Measurements from ENCODE around the gene CD34.
"Not testable (repeated sequence)": the region's sequence is repeated elsewhere in the genome, so short reads cannot be mapped to it uniquely, and the experiment has no call there.

The CD34 gene

DNA sequence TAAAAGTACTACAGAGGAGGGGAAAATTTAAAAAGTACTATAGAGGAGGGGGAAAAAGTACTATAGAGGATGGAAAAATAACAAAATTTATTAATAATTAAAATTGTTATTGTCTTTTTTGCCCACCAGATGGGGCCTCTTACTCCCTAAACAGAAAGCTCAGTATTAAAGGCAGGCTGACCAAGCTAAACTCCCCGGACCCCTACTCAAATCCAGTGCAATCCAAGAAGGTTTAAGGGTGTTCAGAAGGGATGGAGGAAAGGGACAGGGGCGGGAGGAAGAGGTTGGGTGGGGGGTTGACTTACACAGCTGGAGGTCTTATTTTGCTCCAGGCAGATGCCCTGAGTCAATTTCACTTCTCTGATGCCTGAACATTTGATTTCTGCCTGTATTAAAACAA lies 13.7 kb downstream of the CD34 start:
- DNase-seq, result no peak

GRCh38 chr1:207896547-207896946 lies 14.4 kb downstream of the CD34 start:
- DNase-seq, result no peak

GRCh38 chr1:207894704-207895103 lies 16.2 kb downstream of the CD34 start:
- no peak for DNase-seq

GRCh38 chr1:207893737-207894582 lies 17.0 kb downstream of the CD34 start:
- DNase-seq, result no peak

GRCh38 chr1:207892764-207893163 lies 18.2 kb downstream of the CD34 start:
- DNase-seq, result no peak

GRCh38 chr1:207891148-207891547 lies 19.8 kb downstream of the CD34 start:
- no peak for DNase-seq

DNA sequence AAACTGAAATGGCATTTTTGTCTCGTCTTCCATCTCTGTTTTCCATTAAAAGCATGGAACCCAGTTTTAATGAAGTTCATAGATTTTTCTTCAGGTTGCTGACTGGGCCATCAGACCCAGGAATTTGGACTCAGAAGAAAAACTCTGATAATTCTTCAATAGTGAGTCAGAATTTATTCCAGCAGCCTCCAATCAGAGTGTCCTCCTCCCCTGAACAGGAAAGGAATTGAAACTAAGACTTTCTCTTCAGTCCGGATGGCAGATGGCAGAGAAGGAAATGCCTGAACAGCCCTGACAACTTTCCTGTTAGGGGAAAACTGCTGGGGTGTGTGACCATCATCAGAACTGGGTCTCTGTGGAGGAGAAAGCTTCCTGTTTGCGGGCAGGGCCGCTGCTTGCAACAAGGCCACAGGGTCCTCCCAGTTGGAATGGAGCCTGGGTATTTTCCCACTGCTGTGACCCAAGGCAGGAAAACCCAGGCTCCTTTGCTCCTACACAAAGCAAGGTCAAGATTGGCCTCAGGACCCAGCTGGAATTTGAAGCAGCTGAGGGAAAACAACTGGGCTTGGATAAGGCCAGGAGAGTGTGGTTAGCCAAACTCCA lies 20.7 kb downstream of the CD34 start:
- no peak for DNase-seq

- no peak for DNase-seq
Measured at GRCh38 chr1:207888652-207889051, 22.3 kb downstream of the CD34 start.

DNA sequence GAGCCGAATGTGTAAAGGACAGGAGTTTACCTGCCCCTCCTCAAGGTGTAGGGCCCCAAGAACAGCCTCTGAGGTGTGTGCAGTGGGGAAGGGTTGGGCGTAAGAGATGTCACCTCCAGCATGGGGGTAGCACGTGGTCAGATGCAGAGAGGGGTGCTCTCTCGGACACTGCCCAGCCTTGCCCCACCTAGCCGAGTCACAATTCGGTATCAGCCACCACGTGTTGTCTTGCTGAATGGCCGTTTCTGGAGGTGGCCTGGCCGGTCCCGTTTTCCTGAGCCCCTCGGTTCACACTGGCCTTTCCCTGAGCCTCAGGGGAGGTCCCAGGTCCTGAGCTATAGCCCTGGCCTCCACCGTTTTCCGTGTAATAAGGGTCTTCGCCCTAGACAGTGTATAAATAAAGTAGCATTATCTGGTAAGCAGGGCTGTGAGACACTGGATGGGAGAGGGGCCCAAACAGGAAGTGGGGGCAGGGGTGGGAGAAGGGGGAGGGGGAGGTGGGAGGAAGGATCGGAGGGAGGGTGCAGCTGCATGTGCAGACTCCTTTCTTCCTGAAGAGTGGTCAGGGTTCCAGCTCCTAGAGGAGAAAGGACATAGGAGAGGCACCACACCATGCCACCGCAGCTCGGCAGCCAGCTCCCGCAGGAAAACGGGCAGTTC lies 23.3 kb downstream of the CD34 start:
- no peak for DNase-seq

- DNase-seq, result no peak
Measured at GRCh38 chr1:207886227-207886626, 24.7 kb downstream of the CD34 start.

DNA sequence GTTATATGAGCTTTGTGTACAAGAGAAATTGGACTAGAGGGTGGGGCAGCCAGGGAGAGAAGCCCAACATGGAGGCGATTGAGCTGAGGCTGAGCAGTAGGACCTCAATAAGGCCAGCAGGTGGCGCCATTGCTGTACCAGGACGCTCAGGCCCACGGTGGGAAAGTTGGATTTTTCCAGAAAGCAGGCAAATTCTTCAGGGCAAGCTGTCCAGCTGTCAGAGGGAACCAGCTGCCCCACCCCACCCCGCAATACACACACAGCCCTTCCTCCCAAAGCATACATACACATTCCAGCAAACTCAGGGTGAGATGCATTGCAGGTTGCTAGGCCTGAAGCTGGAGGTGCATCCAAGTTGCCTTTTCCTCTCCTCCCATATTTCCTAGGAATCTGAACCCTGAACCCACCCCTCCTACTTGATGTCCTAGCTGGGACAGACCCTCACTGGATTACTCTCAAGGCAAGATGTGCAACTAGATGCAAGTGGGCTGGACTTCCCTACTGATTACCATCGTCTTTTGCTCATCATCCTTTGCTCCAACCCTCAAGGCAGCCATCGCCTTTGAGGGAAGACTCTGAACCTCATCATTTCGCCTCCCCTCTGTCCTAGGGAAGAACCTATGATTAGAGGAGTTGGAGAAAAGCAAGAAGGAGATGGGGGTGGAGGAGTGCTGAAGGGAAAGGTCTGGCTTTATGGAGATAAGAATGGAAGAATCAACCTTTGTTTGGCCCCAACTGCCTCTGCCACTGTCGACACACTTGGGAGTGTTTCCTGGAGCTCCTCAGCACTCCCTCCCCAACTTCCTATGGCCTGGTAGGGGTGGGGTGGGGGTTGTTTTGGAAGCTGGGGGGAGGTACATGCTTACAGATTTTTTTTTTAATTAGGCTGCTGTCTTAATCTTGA lies 25.5 kb downstream of the CD34 start:
- peak; percentile 50 for DNase-seq

DNA sequence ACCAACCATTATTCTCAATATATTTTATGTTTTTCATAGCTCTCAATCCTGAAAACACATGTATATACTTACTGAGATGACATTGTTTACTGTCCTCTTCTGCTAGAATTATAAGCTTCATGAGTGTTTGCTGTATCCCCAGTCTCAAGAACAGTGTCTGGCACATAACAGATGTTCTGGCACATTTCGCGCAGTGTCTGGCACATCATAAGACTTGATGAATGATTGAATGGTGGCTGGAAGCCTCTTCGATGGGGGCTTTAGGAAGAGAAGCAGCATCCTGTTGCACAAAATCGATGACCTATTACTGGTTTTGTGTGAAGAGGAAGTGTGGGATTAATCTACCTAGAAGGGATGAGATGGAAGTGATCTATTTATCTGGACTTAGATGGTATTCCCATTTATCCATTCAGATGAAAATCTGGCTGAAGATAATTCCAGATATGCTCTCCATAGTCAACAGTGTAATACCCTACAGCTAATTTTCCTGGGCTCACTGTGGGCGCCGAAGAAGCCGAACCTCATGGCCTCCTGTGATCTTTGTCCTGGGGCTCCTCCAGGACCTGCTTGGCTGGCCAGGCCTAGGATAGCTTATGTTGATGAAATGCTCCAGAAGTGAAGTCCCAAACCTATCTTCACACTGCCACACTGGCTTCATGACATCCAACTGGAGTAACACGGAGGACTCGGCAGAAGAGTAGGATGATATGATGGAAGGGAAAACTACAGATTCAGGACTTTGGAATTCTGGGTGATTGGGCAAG lies 26.5 kb downstream of the CD34 start:
- DNase-seq, result no peak

DNA sequence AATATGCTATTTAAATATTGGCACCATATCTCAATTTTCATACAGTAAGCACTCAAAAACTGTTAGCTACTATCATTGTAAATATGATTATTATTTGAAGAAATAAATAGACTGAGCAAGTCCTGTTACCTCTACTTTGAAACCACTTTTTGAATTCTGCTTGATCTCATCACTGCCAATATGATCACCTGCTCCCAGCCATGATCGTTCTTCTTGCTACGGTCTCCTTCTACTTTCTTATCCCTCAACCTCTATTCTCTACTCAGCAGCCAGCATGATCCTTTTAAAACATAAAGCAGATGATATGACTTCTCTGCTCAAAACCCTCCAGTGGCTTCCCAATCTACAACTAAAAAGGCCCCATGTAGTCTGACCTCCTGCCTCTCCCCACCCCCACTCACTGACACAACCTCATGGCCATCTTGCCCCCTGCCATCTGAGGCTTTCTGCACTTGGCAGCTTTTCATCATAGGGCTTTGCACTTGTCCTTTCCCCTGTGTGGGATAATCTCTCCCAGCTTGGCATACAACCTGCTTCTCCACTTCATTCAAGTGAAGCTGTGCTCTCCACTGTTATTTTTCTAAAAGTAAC lies 27.2 kb downstream of the CD34 start:
- DNase-seq, result no peak

DNA sequence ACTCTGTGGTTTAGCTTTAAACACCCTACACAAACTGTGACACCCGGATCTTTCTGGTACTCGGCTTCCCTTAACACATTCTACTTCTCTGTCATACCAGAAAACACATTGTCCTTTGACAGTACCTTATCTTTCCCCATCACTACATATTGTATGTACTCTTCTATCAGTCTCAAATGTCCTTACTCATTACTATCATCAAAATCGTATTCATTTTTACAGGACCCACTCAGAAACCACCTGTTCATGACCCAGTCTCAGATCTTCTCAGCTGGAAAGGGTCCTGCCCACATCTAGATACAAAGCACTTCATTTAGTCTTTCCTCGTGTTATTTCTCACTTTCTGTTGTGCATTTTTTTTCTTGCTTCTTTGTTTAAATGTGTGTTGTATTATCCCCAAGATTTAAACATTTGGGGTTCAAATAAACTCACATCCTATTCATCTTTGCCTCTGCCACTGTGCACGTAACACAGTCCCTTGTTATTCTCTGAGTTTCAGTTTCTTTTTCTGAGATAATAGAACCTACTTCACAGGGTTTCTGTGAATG lies 27.7 kb downstream of the CD34 start:
- no peak for DNase-seq

DNA sequence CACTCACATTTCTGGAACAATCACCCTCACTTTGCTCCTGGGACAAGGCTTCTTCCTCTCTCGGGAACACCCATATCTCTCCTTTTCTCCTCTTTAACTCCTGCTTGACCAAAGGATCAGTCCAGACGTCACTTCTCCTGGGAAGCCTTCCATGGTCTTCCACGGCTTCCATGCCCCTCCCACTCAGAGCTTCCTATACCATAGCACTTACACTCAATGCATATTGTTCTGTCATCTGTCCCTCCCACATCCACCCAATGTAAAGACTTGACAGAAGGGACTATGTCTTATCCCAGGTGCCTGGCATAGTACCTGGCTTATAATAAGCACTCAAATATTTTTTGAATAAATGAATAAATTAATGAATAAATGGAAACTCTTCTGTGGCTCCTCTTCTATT lies 28.2 kb downstream of the CD34 start:
- no peak for DNase-seq

GRCh38 chr1:207878939-207879338 lies 32.0 kb downstream of the CD34 start:
- DNase-seq, result no peak

DNA sequence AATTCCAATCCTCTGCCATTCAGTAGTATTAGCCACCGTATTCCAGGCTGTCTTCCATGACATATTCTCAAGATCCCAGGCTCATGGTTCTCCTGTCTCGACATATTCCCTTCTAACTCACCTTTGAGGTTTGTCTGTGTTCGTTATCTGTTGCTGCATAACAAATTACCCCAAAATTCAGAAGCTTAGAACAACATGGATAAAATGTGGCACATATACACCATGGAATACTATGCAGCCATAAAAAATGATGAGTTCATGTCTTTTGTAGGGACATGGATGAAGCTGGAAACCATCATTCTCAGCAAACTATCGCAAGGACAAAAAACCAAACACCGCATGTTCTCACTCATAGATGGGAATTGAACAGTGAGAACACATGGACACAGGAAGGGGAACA lies 33.0 kb downstream of the CD34 start:
- not testable (repeated sequence) for DNase-seq

DNA sequence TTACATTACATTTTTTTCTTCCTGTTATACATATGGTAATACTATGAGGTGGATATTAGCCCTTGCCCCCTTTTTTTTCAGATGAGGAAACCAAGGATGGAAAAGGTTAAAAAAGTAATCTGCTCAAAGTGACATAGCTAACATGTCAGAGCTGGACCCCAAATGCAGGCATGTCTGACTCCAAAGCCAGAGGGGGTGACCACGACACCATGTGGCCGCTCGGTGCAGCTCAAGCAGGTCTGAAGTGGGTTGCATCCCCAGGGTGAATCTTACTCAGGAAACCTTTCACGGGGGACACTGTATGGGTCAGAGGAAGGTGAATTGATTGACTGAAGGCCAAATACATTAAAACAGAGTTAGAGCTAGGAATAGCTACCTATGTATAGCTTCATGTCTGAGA lies 34.8 kb downstream of the CD34 start:
- DNase-seq, result no peak

GRCh38 chr1:207875532-207875931 lies 35.4 kb downstream of the CD34 start:
- DNase-seq, result no peak

GRCh38 chr1:207873055-207873890 lies 37.7 kb downstream of the CD34 start:
- no peak for DNase-seq

DNA sequence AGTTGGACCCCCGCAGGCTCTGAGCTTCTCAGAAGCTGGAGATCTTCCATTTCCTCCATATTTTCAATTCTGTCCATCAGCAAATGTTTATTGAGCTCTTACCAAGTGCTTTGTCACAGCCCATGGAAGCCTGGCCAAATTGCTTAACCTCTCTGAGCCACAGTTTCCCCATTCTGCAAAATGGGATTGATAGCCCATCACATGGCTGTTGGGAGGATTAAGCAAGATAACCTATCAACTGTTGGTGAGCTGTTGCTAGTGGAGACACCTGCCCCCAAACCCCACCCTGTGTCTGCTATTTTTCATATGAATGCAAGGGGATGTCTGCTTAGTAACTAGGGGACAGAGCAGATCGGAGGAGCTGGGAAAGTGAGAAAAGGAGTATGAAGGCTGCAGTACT lies 38.3 kb downstream of the CD34 start:
- no peak for DNase-seq

Data from activated T-cell treated with anti-CD3 and anti-CD28 coated beads for 4 hours (primary cell).